Esophagus mucosa (tissue), 1 donor: ENCODE measurements around the gene NDUFV2. TPM values are rescaled to one million over a fixed set of nuclear protein-coding genes. Genes with fewer than 3 reads are reported as not detected.

Experiments
- ATAC-seq: fragments of 200-7000 bp; cut with Tn5 transposase; one replicate; pipeline ENCODE4 v1.9.1; 2020
- total RNA-seq: library from RNA; stranded (reverse); gene quantifications from one replicate; pipeline ENCODE4 v1.2.4, GENCODE V29; 2023
- donor health status: DM: yes; HTN: yes; CAD: no.

The NDUFV2 gene
- total RNA-seq, 1 donor from 2014 or later: 156 TPM

DNA sequence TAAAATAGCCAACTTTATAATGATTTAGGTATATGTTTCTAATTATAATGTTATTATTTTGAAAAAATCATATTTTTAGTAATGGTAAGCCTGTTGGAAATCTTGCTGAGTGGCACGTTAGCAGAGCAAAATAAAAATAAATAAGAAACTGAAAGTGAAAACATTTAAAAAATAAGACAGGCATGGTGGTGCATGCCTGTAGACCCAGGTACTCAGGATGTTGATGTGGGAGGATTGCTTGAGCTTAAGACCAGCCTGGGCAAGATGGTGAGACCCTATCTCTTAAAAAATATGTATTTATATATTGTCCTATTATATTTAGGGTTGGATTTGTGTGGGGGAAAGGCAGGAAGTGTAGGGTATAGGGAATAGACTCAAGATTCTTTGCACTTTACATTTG is 18.3 kb downstream of the NDUFV2 start:
- ATAC-seq: no peak

DNA sequence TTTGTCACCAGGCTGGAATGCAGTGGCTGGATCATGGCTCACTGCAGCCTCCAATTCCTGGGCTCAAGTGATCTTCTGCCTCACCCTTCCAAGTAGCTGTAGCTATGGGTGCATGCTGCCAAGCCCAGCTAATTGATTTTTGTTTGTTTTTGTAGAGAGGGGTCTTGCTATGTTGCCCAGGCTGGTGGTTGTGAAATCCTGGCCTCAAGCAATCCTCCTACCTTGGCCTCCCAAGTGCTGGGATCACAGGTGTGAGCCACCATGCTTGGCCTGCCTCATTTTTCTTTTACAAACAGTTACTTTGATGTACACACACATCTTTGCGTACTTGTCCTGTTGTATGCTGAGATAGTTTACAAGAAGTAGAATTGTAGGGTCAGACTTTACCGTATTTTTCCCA is 21.0 kb downstream of the NDUFV2 start:
- no peak for ATAC-seq

DNA sequence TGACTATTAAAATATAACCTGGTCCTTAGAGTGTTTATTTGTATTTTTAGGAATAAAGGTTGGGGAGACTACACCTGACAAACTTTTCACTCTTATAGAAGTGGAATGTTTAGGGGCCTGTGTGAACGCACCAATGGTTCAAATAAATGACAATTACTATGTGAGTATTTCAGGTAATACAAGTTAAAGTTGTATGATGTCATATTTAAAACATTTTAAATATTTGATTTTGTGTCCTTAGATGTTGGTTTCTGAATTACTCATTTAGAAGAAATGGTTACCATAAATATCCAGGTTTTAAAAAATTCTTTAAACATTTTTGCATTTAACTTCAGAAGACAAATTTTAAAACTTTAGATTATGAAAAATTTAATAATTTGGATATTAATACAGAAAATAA is 22.3 kb downstream of the NDUFV2 start:
- no peak for ATAC-seq

DNA sequence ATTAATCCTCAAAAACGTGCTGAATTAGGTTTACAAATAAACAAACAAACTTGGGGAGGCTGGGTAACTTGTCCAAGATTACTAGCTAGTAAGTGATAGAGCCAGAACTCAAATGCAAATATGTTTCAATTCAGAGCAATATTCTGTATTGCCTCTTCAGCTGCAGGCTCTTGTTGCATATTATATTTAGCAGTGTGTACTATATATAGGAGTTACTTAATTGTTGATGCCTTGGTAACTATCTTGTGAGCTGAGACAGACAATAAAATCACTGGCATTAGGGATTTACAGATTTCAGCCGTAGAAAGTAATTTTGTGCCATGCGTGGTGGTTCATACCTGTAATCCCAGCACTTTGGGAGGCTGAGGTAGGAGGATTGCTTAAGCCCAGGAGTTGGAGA is 23.8 kb downstream of the NDUFV2 start:
- no peak for ATAC-seq

DNA sequence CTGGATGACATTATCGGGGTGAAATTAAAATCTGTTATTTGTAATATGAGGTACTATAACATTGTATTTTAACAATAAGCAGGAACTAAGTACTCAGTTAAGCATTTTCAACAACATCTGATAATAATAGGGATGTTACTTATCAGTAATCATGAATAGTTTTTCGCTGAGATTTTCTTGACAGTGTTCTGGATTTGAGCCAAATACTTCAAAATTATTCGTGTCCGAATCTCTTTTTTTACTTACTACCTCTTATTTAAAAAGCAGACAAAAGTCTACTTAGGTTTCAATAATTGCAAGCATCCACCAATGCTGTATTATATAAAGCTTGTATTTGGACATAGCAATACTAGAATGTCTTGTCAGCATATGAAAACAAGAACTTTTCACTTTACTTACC is 27.7 kb downstream of the NDUFV2 start:
- no peak for ATAC-seq

DNA sequence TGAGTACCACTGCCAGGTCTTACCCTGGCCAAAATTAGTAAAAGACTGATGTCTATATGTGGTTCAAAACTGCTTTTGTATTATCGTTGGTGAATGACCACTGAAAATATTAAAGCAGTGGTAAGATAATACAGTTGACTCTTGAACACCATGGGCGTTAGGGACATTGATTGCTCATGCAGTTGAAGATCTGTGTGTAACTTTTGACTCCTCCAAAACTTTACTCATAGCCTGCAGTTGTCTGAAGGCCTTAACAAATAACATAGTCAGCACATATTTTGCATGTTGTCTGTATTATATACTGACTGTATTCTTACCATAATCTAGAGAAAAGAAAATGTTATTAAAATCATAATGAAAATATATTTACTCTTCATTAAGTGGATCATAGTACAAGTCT is 28.3 kb downstream of the NDUFV2 start:
- peak; percentile 36 for ATAC-seq

DNA sequence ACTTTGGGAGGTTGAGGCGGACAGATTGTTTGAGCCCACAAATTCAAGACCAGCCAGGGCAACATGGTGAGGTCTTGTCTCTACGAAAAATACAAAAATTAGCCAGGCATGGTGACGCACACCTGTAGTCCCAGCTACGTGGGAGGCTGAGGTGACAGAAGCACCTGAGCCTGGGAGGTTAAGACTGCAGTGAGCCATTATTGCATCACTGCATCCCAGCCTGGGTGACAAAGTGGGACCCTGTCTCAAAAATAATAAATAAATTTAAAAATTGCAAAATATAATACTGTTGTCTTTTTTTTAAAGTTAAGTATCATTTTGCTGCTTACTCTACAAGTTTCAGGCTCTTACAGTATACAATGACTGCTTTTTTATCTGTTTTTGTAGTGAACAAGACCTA is 30.1 kb downstream of the NDUFV2 start:
- ATAC-seq: no peak

DNA sequence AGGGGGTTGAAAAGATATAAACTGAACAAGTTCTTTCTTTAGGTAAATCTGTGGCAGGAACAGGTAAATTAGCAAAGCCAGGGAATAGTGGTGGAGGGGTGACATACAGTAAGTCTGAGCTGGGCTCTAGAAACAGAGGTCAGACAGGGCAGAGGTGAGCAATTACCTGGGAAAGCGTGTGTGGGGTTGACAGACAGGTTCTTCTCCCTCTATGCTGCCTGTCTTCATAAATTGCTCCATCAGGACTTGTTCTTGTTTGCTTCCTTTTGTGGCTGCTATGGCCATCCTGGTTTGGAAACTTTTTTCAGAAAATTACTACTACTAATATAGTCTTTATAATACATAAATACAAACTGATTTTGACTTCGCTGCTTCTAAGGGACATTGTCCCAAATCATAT is 30.7 kb downstream of the NDUFV2 start:
- no peak for ATAC-seq

DNA sequence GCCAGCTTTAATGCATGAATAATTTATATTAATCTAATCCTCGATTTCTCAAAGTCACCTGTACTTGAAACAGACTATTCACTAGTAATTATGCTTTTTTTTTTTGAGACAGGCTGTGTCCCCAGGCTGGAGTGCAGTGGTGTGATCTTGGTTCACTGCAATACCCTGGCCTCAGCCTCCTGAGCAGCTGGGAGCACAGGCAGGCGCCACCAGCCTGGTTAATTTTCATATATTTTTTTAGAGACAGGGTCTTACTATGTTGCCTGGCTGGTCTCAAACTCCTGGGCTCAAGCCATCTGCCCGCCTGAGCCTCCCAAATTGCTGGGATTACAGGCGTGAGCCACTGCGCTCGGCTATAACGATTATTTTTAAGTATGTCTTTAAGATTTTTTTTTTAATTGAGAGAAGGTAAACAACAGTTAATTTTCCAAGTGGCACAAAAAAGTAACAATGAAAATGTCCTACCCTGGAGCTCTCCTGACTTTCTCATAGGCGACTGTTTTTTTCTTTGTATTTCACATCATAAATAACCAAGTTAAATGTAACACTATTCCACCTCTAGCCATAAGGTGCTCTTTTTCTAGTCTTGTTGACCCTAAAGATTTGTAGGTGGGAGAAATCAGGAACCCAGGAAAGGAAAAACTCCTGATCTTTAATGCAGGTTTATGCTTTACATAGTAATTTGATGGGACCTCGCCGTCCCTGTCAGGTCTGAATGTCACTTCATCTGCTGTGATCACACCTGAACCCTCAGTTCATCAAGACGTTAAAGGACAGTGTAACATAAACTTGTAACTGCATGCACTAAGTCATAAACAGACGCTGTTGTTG is 32.8 kb downstream of the NDUFV2 start:
- ATAC-seq: no peak

DNA sequence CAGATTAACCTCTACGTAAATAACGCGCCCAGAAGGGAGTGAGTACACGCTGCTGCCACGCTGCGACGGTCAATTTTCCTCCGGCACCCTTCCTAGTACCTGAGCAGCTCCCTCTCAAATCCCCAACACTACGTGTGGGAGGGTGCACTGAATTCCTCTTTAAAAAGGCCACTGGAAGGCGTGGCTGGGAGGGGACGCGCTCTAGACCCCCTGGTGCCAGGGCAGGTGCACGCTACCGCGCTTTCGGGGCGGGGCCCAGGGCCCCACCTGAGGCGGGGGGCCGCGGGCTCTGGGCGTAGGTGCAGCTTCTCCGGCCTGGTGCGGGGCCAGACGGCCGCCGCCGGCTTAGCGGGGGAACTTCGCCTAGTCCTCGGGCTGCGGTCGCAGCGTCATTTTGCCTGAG is 33.4 kb downstream of the NDUFV2 start:
- peak; percentile 41 for ATAC-seq

DNA sequence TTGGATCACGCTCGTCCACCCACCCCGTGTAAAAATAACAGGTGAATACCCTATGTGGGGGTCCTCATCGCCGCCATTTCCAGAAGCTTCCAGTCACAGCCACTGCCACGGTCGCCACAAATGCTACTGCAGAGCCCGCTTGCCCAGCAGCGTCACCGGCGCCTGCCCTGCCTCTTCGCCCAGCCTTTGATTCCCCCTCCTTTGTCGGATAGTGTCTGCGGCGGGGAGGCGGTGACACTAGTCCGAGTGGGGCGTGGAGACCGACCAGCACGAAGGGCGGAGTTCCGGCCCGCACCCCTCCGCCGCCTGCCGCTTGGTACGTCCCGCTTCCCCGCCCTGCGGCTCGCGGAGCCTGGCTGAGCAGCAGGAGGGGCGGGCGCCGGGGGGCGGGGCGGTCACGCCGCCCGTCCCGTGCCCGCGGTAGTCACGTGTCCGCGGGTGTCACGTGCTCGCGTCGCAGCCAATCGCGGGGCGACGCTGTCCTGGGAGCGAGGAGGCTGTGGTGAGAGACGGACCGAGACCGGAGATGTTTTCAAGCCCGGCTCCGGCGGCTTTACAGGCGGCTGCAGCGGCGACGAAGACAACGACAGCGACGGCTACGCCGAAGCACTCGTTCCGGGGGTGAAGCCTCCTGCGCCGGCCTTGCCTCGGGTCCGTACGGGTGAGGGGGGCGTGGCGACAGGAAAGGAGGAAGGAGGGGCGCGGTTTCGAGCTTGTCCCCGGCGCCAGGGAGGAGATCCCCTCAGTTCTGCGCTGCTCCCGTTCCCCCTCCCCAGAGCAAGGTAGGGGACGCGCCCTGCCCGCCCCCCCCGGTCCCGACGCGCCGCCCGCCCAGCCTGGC is 34.0 kb downstream of the NDUFV2 start, which contains the start of gene ANKRD12:
Gene ANKRD12 (plus strand): TSS at position 467 of the 841 bp plus-strand sequence. CDS start 45,652 bp downstream, outside the sequence.
- ATAC-seq: peak; percentile 98

DNA sequence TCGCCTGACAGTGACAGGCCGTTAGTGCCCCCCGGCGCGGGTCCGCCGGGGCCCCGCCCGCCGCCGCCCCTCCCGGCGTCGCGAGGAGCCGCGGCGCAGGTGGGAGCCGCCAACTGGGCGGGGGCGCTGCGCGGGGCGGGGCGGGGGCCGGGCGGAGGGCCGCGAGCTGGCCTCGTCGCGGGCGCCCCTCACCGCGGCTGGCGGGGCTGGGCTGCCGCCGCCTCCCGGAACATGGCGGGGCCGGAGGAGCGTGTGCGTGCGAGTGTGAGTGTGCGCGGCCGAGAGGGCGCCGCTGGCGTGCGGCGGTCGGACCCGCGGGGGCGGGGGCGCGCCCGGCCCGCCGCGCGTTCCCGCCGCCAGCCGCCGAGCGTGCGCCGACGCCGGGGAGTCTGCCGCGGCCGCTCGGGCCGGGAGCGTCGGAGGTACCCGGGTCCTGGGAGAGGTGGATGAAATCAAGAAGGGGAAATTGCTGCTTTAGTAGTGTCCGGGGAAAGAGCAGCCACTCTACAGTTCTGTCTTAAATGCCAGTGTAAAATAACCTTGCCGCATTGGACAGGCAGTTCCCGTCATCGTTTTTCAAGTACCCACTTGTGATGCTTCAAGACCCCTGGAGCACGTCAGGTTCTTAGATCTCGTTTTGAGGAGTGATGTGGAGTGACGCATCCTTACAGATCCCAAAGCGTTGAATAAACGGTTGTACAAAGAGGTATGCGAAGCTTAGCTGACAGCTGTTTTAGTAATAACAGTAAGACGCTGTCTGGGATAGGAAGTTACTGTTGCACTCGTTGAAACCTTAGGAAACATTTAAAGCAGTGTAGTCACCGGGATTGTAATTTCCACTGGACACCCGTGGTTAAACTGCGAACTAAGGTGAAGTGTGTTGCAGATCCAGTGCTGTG is 34.9 kb downstream of the NDUFV2 start:
- peak; percentile 32 for ATAC-seq

DNA sequence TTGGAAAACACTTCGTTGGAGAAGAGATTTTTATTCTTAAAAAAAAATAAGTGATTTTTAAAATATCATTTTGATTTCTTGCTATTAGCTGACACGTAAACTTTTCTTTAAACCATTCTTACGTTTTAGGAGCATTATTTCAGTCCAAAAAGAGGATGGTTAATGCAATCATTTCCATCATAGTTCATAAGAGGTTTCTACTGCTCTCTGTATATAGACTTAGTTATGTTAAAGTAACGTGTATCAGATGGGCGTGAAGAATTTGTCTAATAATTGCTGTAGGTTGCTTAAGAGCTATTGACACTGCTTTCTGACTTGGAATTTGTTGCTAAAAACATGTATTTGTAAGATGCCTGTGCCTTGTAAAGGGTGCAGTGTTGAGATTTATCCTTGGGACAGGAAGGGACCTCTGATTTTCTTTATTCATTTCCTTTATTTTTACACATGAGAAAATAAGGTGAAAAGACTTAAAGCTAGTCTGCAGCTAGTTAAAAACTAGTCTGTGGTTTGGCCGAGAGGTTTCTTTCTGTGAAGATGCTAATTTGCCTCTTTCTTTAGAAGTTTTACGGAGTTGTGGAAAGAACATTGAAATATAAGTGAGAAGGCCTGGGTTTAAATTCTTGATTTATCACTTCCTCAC is 37.0 kb downstream of the NDUFV2 start:
- no peak for ATAC-seq

DNA sequence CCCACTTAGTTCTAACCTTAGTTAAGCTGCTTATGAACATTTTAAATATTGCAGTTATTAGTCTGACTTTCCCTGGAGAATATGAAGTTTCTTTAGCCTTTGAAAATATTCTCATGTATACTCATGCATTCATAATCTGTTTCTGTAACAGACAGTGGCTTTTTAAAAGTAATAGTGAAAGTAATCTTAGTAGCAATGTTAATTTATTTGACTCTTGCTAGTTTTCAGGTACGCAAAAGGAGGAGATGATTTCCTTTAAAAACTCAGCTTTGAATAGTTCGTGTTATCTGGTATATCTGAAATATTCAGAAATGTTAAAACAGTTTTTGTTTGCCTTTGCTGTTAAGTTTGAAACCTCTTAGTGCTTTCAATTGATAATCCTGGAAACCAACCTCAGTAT is 37.9 kb downstream of the NDUFV2 start:
- ATAC-seq: no peak

DNA sequence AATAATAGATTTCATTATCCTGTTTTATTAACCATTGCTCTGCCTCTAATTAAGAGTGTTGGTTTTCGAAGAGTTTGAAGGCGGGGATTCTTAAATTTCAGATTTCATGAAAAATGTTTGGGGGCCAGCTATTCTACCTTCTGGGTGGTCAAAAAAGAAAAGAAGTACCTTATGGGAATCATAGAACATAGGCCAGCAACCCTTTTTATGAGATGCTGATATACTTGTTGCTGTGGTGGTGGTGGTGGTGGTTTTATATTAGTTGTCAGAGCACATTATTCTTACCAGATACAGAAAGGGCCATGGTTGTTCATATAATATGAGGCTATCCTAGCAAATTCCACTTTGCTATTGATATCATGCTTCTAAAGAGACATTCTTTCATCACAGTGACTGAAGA is 38.5 kb downstream of the NDUFV2 start:
- ATAC-seq: no peak

DNA sequence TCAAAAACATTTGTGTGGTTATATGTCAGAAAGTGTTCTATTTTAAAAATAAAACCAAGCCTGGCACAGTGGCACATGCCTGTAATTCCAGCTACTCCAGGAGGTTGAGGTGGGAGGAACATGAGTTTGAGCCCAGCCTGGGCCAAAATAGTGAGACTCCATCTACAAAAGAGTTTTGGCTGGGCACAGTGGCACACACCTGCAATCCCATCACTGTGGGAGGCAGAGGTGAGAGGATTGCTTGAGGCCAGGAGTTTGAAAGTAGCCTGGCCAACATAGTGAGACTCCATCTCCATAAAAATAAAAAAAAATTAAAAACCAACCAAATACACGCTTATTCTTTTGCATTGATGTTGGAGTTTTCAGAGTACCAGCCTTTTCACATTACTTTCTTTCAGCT is 43.7 kb downstream of the NDUFV2 start:
- no peak for ATAC-seq

DNA sequence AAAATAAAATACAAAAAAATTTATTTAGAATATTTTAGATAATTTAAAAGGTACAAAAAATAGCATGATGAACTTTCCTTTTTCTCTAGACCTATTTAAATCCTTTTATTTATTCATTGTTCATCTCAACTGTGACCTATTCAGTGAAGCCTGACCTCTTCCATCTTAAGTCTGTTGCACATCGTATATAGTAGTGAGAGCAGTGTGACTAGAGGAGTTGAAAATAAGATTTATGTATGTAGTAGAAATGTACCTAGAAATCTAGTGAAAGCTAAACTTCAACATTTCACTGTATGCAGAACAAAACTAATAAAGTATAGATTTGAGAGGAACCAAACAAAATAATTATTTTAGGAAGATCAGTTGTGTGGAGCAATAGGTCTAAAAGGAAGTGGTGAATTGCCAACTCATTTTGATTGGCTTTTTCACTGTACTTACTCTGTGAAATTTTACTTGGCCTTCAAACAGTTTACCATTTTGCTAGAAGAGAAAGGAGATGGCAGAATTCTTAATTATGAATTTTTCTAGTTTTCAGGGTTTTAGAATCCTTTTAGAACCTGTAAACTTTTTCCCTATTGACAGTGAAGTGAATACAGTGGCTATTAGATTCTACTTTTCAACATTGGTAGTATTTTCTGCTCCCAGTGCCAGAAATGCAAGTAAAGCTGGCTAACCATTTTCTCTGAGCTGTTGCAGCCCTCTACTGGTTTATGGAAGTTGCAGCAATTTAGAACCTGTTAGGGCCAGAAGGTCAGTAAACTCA is 45.1 kb downstream of the NDUFV2 start:
- ATAC-seq: peak; percentile 65

DNA sequence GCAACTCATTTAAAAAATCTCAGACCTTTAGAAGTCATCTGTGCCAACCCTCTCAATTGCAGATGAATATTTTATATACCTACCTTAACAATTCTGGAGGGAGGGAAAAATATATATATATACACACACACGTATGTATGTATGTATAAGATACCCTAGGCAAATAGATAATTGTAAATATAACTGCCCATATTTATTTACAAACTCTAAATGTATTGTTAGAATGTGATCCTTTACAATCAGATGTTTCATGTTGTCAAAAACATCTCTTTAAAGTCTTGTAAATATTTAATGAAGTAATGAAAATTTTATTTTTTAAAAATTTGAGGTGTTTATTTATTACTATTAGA is 45.7 kb downstream of the NDUFV2 start:
- no peak for ATAC-seq

DNA sequence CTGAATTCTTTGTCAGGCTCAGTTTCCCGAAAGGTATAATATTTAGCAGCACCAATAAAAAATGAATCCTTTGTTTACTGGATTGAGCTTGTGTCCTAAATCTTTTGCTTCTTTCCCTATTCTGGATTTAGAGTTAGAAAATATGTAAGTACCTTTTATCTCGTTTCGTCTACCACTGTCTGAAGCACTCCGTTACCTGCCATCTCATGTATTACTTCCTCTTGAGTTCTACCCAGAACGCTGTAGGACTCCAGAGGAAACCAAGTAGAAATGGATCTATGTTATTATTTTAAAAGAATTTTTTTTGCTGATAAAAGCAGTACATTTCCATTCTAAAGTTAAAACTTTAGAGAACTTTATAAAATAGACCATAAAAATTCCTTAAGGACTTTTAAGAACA is 47.6 kb downstream of the NDUFV2 start:
- ATAC-seq: no peak

DNA sequence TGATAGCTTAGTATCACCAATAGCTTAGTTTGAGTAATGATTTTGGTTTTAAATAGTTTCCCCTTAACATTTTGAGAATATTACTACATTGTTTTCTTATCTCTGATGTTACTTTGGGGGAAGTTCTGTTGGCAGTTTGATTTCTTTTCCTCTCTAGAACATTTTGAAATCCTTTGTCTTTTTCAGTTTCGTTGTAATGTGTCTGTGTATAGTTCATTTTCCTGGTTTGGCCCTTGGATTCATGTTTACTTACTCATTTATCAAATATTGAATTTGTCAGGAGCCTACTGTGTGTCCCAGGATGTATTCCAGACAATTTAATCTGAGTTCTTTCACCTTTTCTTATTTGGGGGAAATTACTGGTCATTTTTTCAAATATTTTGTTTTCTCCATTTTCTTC is 50.8 kb downstream of the NDUFV2 start:
- no peak for ATAC-seq

DNA sequence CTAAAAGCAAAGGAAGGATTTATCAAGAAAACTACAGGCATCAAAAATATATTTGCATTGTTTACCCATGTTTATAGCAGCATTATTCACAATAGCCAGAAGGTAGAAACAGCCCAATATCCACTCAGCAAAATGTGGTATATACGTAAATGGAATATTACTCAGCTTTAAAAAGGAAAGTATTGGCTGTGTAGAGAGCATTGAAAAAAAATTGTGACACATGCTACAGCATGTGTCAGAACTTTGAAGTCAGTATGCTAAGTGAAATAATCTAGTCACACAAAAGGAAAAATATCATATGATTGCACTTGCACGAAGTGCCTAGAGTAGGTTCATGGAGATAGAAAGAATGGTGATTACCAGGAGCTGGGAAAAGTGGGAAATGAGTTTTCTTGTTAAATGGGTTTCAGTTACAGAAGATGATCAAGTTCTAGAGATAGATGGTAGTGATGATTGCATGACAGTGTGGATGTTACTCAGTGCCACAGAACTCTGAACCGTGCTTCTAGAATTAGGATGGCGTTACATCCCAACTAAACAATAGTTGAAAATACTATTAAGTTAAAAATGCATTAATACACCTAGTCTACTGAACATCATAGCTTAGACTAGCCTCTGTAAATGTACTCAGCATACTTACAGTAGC is 54.2 kb downstream of the NDUFV2 start:
- ATAC-seq: no peak
